ENCODE results near the gene CFAP46.

DNA sequence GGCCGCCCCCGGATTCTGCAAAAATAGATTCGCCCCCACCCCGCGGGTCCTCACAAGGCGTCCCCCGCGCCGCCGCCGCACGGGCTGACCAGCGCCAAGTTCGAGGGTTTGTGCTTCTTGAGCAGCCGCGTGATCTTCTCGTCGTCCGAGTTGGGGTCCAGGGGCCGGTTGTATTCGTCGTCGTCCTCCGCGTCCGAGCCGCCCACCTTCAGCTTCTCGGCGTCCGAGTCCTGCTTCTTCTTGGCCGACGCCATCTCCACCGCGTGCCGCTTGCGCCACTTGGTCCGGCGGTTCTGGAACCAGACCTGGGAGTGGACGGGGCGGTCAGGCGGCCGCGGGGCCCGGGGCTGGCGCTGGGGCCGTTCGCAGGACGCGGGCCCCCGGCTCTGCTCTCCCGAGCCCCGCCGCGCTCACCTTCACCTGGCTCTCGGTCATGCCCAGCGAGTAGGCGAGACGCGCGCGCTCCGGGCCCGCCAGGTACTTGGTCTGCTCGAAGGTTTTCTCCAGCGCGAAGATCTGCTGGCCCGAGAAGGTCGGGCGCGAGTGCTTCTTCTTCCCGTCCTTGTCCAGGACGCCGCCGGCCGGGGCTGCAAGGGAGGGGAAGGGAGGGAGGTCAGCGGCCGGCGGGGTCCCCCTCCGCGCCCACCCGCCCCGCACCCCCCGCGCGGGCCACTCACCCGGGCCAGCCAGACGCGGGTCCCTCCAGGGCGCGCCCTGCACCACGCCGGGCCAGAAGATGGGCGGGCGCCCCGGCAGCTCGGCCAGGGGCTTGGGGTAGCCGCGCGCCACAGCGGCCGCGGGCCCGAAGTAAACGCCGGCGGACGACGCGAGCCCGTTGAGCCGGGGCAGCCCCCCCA, 157.3 kb downstream of the CFAP46 start:
- TF ChIP-seq CTCF (IDR thresholded peaks at IDR 0.05) (no peak), YY1 (IDR thresholded peaks at IDR 0.05; ENCODE audit: low read depth) (no peak), RFX5 (IDR thresholded peaks at IDR 0.05; ENCODE audit: low read length) (no peak), EP300 (IDR thresholded peaks at IDR 0.05; ENCODE audit: borderline replicate concordance in 1 of 2, low read depth in 1 of 2, low read length in 1 of 2) (no peak), POLR2AphosphoS5 (IDR thresholded peaks at IDR 0.05; ENCODE audit: low read depth, low read length) (no peak), RCOR1 (IDR thresholded peaks at IDR 0.05; ENCODE audit: low read length) (no peak), MXI1 (IDR thresholded peaks at IDR 0.05; ENCODE audit: low read depth, low read length) (no peak)
